Natural killer cell (primary cell): Measurements from ENCODE around the gene FOXE3. TPM values are rescaled to one million over a fixed set of nuclear protein-coding genes. Genes with fewer than 3 reads are reported as not detected.

Experiments
- ATAC-seq, 3 donors: fragments of 150-1000 bp in 2 of 3; fragments of 200-7000 bp in 1 of 3; cut with Tn5 transposase; 1 replicate in 1 of 3; 2 replicates in 2 of 3; pipeline ENCODE4 v1.10.0; 2021; ENCODE audit warnings: mild to moderate bottlenecking in 2 of 3, moderate library complexity in 2 of 3
- DNase-seq, 2 donors: peaks; one replicate each; pipeline versions ENCODE4 v3.0.0 to v3.0.0-alpha.2; 2013 to 2021; ENCODE audit warnings: mixed read lengths in 1 of 2
- H3K27ac ChIP-seq: one replicate; pipeline ENCODE4 v1.5.1; 2013; ENCODE audit warnings: mild to moderate bottlenecking, low read length
- H3K27me3 ChIP-seq: one replicate; pipeline ENCODE4 v1.6.1; 2013; ENCODE audit warnings: low read length; ENCODE audit not compliant: control insufficient read depth, insufficient read depth
- H3K36me3 ChIP-seq: one replicate; pipeline ENCODE4 v1.6.1; 2013; ENCODE audit warnings: low read length; ENCODE audit not compliant: control insufficient read depth, insufficient read depth
- H3K4me1 ChIP-seq: one replicate; pipeline ENCODE4 v1.6.1; 2013; ENCODE audit warnings: low read length; ENCODE audit not compliant: control insufficient read depth, insufficient read depth
- H3K4me3 ChIP-seq: one replicate; pipeline ENCODE4 v1.5.1; 2013; ENCODE audit warnings: low read length
- H3K9me3 ChIP-seq: one replicate; pipeline ENCODE4 v1.6.1; 2013; ENCODE audit warnings: low read length; ENCODE audit not compliant: control insufficient read depth, insufficient read depth
- H3K27ac Mint-ChIP-seq, 2 donors: one replicate each; pipeline ENCODE4 v1.8.0; 2022; ENCODE audit warnings: mild to moderate bottlenecking in 2 of 2, mixed read lengths in 2 of 2, moderate library complexity in 1 of 2
- H3K27me3 Mint-ChIP-seq, 2 donors: one replicate each; pipeline ENCODE4 v1.8.0; 2022; ENCODE audit warnings: low read depth in 2 of 2, mixed read lengths in 2 of 2
- H3K36me3 Mint-ChIP-seq: one replicate; pipeline ENCODE4 v1.8.0; 2022; ENCODE audit warnings: mixed read lengths
- H3K4me1 Mint-ChIP-seq, 2 donors: one replicate each; pipeline ENCODE4 v1.8.0; 2022; ENCODE audit warnings: mixed read lengths in 2 of 2
- H3K4me3 Mint-ChIP-seq: one replicate; pipeline ENCODE4 v1.8.0; 2022; ENCODE audit warnings: mild to moderate bottlenecking, moderate library complexity, mixed read lengths
- H3K9me3 Mint-ChIP-seq, 2 donors: one replicate each; pipeline ENCODE4 v1.8.0; 2022; ENCODE audit warnings: mixed read lengths in 2 of 2
- CTCF ChIP-seq: fragments of 200-600 bp; IDR thresholded peaks from one replicate; pipeline ENCODE4 v1.8.0; 2022; ENCODE audit warnings: antibody characterized with exemption
- WGBS: methylation state at CpG from one replicate; pipeline ENCODE4 v1.1.7; 2013; ENCODE audit warnings: missing lambda C conversion rate; ENCODE audit not compliant: insufficient coverage; 5-methylcytosine and 5-hydroxymethylcytosine counted together
- intact Hi-C: fragments of 100-400 bp; cut with micrococcal nuclease; formaldehyde crosslinking; loops from one replicate; pipeline ENCODE4 v1.14.2; 2022
- total RNA-seq, 4 donors: library from RNA; stranded (reverse); fragments of 120-200 nt in 1 of 4; gene quantifications; one replicate each; pipeline versions ENCODE4 v1.2.3 to v1.2.4, GENCODE V29; 2013 to 2022

FOXE3 gene
- total RNA-seq, 3 donors from 2014 or later (not counting 1 experiment from before 2014, with no cell fraction given) = not detected

- peaks cover 50% of the 10 kb centered on the region for H3K27me3 ChIP-seq
- Mint-ChIP-seq H3K9me3 (no peaks in the 10 kb centered on the region), H3K36me3 (no peaks in the 10 kb centered on the region), H3K4me1 (peaks cover 22 to 26% of the 10 kb centered on the region in 2 donors), H3K27ac (peak overlapping the region in 1 of 2 donors; percentile 9), H3K4me3 (no peak overlapping the region), H3K27me3 (peaks cover 0 to 3% of the 10 kb centered on the region in 2 donors)
- DNase-seq (no peak), ATAC-seq (no peak)
- H3K4me1 ChIP-seq = peaks cover 42% of the 10 kb centered on the region
- H3K4me3 ChIP-seq = no peak overlapping the region
- H3K27ac ChIP-seq = no peak overlapping the region
- intact Hi-C loops = loop anchor here (5.0 to 10.0 kb wide), 3 partner anchors 205 to 287 kb away; partner anchors contain the start of genes PDZK1IP1 and TAL1
- H3K36me3 ChIP-seq = no peaks in the 10 kb centered on the region
- WGBS = 68% methylated on average over 20 of the region's 20 CpGs
- TF ChIP-seq CTCF = no peak
- peaks cover 3% of the 10 kb centered on the region for H3K9me3 ChIP-seq
Measured at GRCh38 chr1:47439819-47440598, 23.9 kb downstream of the FOXE3 start.

- no peak overlapping the region for H3K4me3 Mint-ChIP-seq
- DNase-seq (peak in 1 of 2 donors; percentile 14), ATAC-seq (no peak)
- no peak for TF ChIP-seq CTCF
- H3K36me3 ChIP-seq = no peaks in the 10 kb centered on the region
- intact Hi-C loops = no loop called here
- 53% methylated on average over 5 of the region's 5 CpGs for WGBS
- no peak overlapping the region for H3K4me3 ChIP-seq
- H3K4me1 ChIP-seq = peaks cover 45% of the 10 kb centered on the region
- peaks cover 22 to 28% of the 10 kb centered on the region in 2 donors for H3K4me1 Mint-ChIP-seq
- no peaks in the 10 kb centered on the region for H3K36me3 Mint-ChIP-seq
- H3K27ac Mint-ChIP-seq = no peak overlapping the region
- H3K9me3 Mint-ChIP-seq = no peaks in the 10 kb centered on the region
- peaks cover 0 to 9% of the 10 kb centered on the region in 2 donors for H3K27me3 Mint-ChIP-seq
- H3K27ac ChIP-seq = no peak overlapping the region
- peaks cover 55% of the 10 kb centered on the region for H3K27me3 ChIP-seq
- H3K9me3 ChIP-seq = peaks cover 3% of the 10 kb centered on the region
Measured at GRCh38 chr1:47440599-47441081, 24.6 kb downstream of the FOXE3 start.

- WGBS = 95% methylated on average over 3 of the region's 3 CpGs
- H3K4me1 Mint-ChIP-seq = peaks cover 13 to 25% of the 10 kb centered on the region in 2 donors
- no peaks in the 10 kb centered on the region for H3K9me3 Mint-ChIP-seq
- peaks cover 3% of the 10 kb centered on the region for H3K9me3 ChIP-seq
- peaks cover 0 to 19% of the 10 kb centered on the region in 2 donors for H3K27me3 Mint-ChIP-seq
- no peak overlapping the region for H3K27ac Mint-ChIP-seq
- no peak for TF ChIP-seq CTCF
- ATAC-seq = no peak
- H3K36me3 Mint-ChIP-seq = no peaks in the 10 kb centered on the region
- H3K4me1 ChIP-seq = peaks cover 39% of the 10 kb centered on the region
- no peak for DNase-seq
- H3K4me3 Mint-ChIP-seq = no peak overlapping the region
- no peak overlapping the region for H3K27ac ChIP-seq
- peaks cover 64% of the 10 kb centered on the region for H3K27me3 ChIP-seq
- intact Hi-C loops = no loop called here
- no peak overlapping the region for H3K4me3 ChIP-seq
- no peaks in the 10 kb centered on the region for H3K36me3 ChIP-seq
Measured at GRCh38 chr1:47441450-47442106, 25.5 kb downstream of the FOXE3 start.
